SHP77 treated with DMSO at 0.1 percent for 48 hours (cell line): Measurements from ENCODE around the gene CPA5.

Experiments
- DNase-seq: peaks from one replicate; lab custom pipeline; 2025; lab: John Stamatoyannopoulos, UW

The CPA5 gene

GRCh38 chr7:130379532-130379920 is 34.9 kb downstream of the CPA5 start:
- no peak for DNase-seq

- DNase-seq, result no peak
These were observed 35.6 kb downstream of the CPA5 start, which contains the start of gene CPA1 for GRCh38 chr7:130379921-130380860. Gene CPA1 (plus strand): TSS chr7:130380494. CDS start chr7:130380521, 27 bp downstream.

- no peak for DNase-seq
These were observed 36.3 kb downstream of the CPA5 start for GRCh38 chr7:130380861-130381455.

GRCh38 chr7:130381468-130382312 is 37.1 kb downstream of the CPA5 start:
- DNase-seq, result no peak

GRCh38 chr7:130383187-130383980 is 38.8 kb downstream of the CPA5 start:
- no peak for DNase-seq

GRCh38 chr7:130384371-130384801 is 39.8 kb downstream of the CPA5 start:
- DNase-seq, result no peak

GRCh38 chr7:130384841-130385599 is 40.4 kb downstream of the CPA5 start:
- no peak for DNase-seq

GRCh38 chr7:130385600-130386066 is 41.0 kb downstream of the CPA5 start:
- no peak for DNase-seq

- DNase-seq, result no peak
These were observed 42.3 kb downstream of the CPA5 start for GRCh38 chr7:130386876-130387275.

- DNase-seq, result no peak
These were observed 42.7 kb downstream of the CPA5 start for GRCh38 chr7:130387306-130387627.

- no peak for DNase-seq
These were observed 43.2 kb downstream of the CPA5 start for GRCh38 chr7:130387628-130388403.

- no peak for DNase-seq
These were observed 44.1 kb downstream of the CPA5 start for GRCh38 chr7:130388671-130389070.

GRCh38 chr7:130390486-130390885 is 45.9 kb downstream of the CPA5 start:
- DNase-seq, result no peak

- no peak for DNase-seq
These were observed 48.5 kb downstream of the CPA5 start for GRCh38 chr7:130393101-130393561.

GRCh38 chr7:130393841-130394411 is 49.3 kb downstream of the CPA5 start:
- no peak for DNase-seq

GRCh38 chr7:130394421-130395195 is 50.0 kb downstream of the CPA5 start:
- no peak for DNase-seq

GRCh38 chr7:130395421-130395820 is 50.8 kb downstream of the CPA5 start:
- DNase-seq, result no peak

GRCh38 chr7:130396109-130396508 is 51.5 kb downstream of the CPA5 start:
- DNase-seq, result no peak
